MCF 10A (cell line): ENCODE measurements around the gene ZSCAN21. TPM values are rescaled to one million over a fixed set of nuclear protein-coding genes. Genes with fewer than 3 reads are reported as not detected.

Source experiments
- BruUV-seq: library from RNA; stranded (reverse); fragments of 400-500 nt; replicated peaks from 2 replicates; lab custom pipeline; 2021; lab: Mats Ljungman, UMichigan
- CTCF ChIA-PET: fragments of 300-600 bp; sonication (Branson Sonifier 250); formaldehyde crosslinking; extraction: SDS; loops from one replicate; lab custom pipeline; 2021; ENCODE audit warnings: antibody characterized with exemption, inconsistent platforms; lab: Yijun Ruan, JAX
- POLR2A ChIA-PET: fragments of 300-600, 350-650 bp; sonication (Branson Sonifier 250); formaldehyde crosslinking; extraction: SDS; loops from one replicate; lab custom pipeline; 2020; ENCODE audit warnings: antibody characterized with exemption, inconsistent platforms; lab: Yijun Ruan, JAX
- DNase-seq: peaks from one replicate; pipeline ENCODE4 v3.0.0-alpha.2; 2018; ENCODE audit not compliant: unreplicated experiment
- H3K27ac Mint-ChIP-seq: one replicate; pipeline ENCODE4 v1.8.0; 2022; ENCODE audit warnings: mild to moderate bottlenecking, low read depth, mixed read lengths; ENCODE audit not compliant: unreplicated experiment
- H3K27me3 Mint-ChIP-seq: one replicate; pipeline ENCODE4 v1.8.0; 2022; ENCODE audit warnings: mixed read lengths; ENCODE audit not compliant: insufficient read depth, unreplicated experiment
- H3K36me3 Mint-ChIP-seq: one replicate; pipeline ENCODE4 v1.8.0; 2022; ENCODE audit warnings: mild to moderate bottlenecking, moderate library complexity, mixed read lengths; ENCODE audit not compliant: insufficient read depth, unreplicated experiment
- H3K4me1 Mint-ChIP-seq: one replicate; pipeline ENCODE4 v1.8.0; 2022; ENCODE audit warnings: mixed read lengths; ENCODE audit not compliant: insufficient read depth, unreplicated experiment
- H3K4me3 Mint-ChIP-seq: one replicate; pipeline ENCODE4 v1.8.0; 2022; ENCODE audit warnings: mild to moderate bottlenecking, moderate library complexity, mixed read lengths; ENCODE audit not compliant: unreplicated experiment
- H3K9me3 Mint-ChIP-seq: one replicate; pipeline ENCODE4 v1.8.0; 2022; ENCODE audit warnings: mixed read lengths; ENCODE audit not compliant: unreplicated experiment
- CTCF ChIP-seq: fragments of 200-600 bp; IDR thresholded peaks from one replicate; pipeline ENCODE4 v1.8.0; 2022; ENCODE audit warnings: antibody characterized with exemption, mild to moderate bottlenecking; ENCODE audit not compliant: unreplicated experiment
- intact Hi-C: fragments of 100-400 bp; cut with micrococcal nuclease; formaldehyde crosslinking; loops from 2 replicates; pipeline ENCODE4 v1.14.1; 2022
- total RNA-seq: library from RNA; stranded (reverse); gene quantifications from 2 replicates; pipeline ENCODE4 v1.2.3, GENCODE V29; 2022

ZSCAN21 gene
- total RNA-seq, 1 experiment from 2014 or later, result 14.7 TPM

GRCh38 chr7:100087055-100087750 lies 37.6 kb downstream of the ZSCAN21 start:
- intact Hi-C loops, result loop anchor here (10.0 kb wide), 1 partner anchor 172 kb away; the partner anchor contains the start of gene TRIM4
- DNase-seq, result no peak
- Mint-ChIP-seq H3K4me1 (peaks cover 18% of the 10 kb centered on the region), H3K9me3 (no peaks in the 10 kb centered on the region), H3K36me3 (peaks cover 35% of the 10 kb centered on the region), H3K4me3 (peak overlapping the region; percentile 54), H3K27ac (no peak overlapping the region), H3K27me3 (no peaks in the 10 kb centered on the region)
- ChIA-PET POLR2A (interaction anchor here (0.8 to 1.1 kb wide), 4 partner anchors 13 to 71 kb away, joined by 3 to 6 read pairs (median 3); no protein-coding TSS in a partner anchor), CTCF (interaction anchor here (0.6 kb wide), 1 partner anchor 97 kb away, joined by 3 read pairs; no protein-coding TSS in a partner anchor)
- no TSS peak for BruUV-seq
- TF ChIP-seq CTCF, result no peak

- DNase-seq, result no peak
- H3K9me3 Mint-ChIP-seq, result no peaks in the 10 kb centered on the region
- no peak for TF ChIP-seq CTCF
- H3K27me3 Mint-ChIP-seq, result no peaks in the 10 kb centered on the region
- peak overlapping the region; percentile 76 for H3K27ac Mint-ChIP-seq
- intact Hi-C loops, result loop anchor here (10.0 kb wide), 1 partner anchor 173 kb away; the partner anchor contains the start of gene TRIM4
- peaks cover 44% of the 10 kb centered on the region for H3K36me3 Mint-ChIP-seq
- ChIA-PET POLR2A (interaction anchor here (0.6 to 3.7 kb wide), 13 partner anchors 12 to 650 kb away, joined by 3 to 92 read pairs (median 4); partner anchors contain the start of genes AP4M1, LAMTOR4, MCM7 and PTCD1), CTCF (interaction anchor here (0.8 to 1.2 kb wide), 3 partner anchors 36 to 97 kb away, joined by 3 to 5 read pairs (median 3); no protein-coding TSS in a partner anchor)
- H3K4me1 Mint-ChIP-seq, result peaks cover 18% of the 10 kb centered on the region
- TSS peak; percentile 69 for BruUV-seq
- peak overlapping the region; percentile 92 for H3K4me3 Mint-ChIP-seq
Measured at GRCh38 chr7:100088095-100088620, 38.6 kb downstream of the ZSCAN21 start.

- no peak for TF ChIP-seq CTCF
- peak within 1 kb of the TSS; percentile 76 for H3K27ac Mint-ChIP-seq
- peaks cover 18% of the 10 kb centered on the region for H3K4me1 Mint-ChIP-seq
- DNase-seq, result peak; percentile 72
- no peaks in the 10 kb centered on the region for H3K9me3 Mint-ChIP-seq
- ChIA-PET POLR2A (interaction anchor here (0.6 to 3.7 kb wide), 16 partner anchors 8 to 651 kb away, joined by 3 to 92 read pairs (median 4); partner anchors contain the start of genes AP4M1, LAMTOR4, MCM7 and PTCD1), CTCF (interaction anchor here (0.6 to 1.2 kb wide), 4 partner anchors 37 to 100 kb away, joined by 3 to 5 read pairs (median 3); no protein-coding TSS in a partner anchor)
- peak within 1 kb of the TSS; percentile 92 for H3K4me3 Mint-ChIP-seq
- H3K27me3 Mint-ChIP-seq, result no peaks in the 10 kb centered on the region
- intact Hi-C loops, result loop anchor here (1.0 to 10.0 kb wide), 2 partner anchors 11 to 174 kb away; partner anchors contain the start of gene TRIM4
- BruUV-seq, result no TSS peak
- H3K36me3 Mint-ChIP-seq, result peaks cover 51% of the 10 kb centered on the region
Measured at GRCh38 chr7:100088621-100089457, 39.3 kb downstream of the ZSCAN21 start, which contains the start of gene COPS6. Gene COPS6, plus strand, starts transcription at chr7:100088969. Its CDS starts 22 bp downstream, at chr7:100088991.
